HepG2 (cell line): ENCODE data around the gene ATP5PF. TPM values are rescaled to one million over a fixed set of nuclear protein-coding genes. Genes with fewer than 3 reads are reported as not detected.

Experiments
- MTF1 ChIP-seq: sonication (generic); formaldehyde crosslinking; IDR thresholded peaks from 2 replicates; pipeline ENCODE4 v1.5.0; 2020; ENCODE audit warnings: missing genetic modification reagents
- NR3C1 ChIP-seq: sonication (generic); formaldehyde crosslinking; IDR thresholded peaks from 2 replicates; pipeline ENCODE4 v1.4.0; 2020; ENCODE audit warnings: missing genetic modification reagents
- PTBP1 ChIP-seq: fragments of 200-400 bp; formaldehyde crosslinking; IDR thresholded peaks from 2 replicates; pipeline ENCODE4 v1.6.1; 2018; ENCODE audit warnings: low read length, low read depth; ENCODE audit not compliant: poor library complexity, severe bottlenecking
- STAT5B ChIP-seq: sonication (generic); formaldehyde crosslinking; IDR thresholded peaks from 2 replicates; pipeline ENCODE4 v1.4.0; 2020; ENCODE audit warnings: missing genetic modification reagents
- ZFP41 ChIP-seq: sonication (generic); formaldehyde crosslinking; IDR thresholded peaks from 2 replicates; pipeline ENCODE4 v1.4.0; 2020; ENCODE audit warnings: mild to moderate bottlenecking, missing genetic modification reagents, borderline replicate concordance
- ZNF816 ChIP-seq: sonication (generic); formaldehyde crosslinking; IDR thresholded peaks from 2 replicates; pipeline ENCODE4 v1.8.0; 2022; ENCODE audit warnings: missing genetic modification reagents, mild to moderate bottlenecking, borderline replicate concordance
- ZSCAN29 ChIP-seq: sonication (generic); formaldehyde crosslinking; conservative IDR thresholded peaks from 2 replicates; pipeline ENCODE4 v1.4.0; 2020; ENCODE audit warnings: mild to moderate bottlenecking, missing genetic modification reagents
- polyA plus RNA-seq, 8 experiments: library from polyadenylated mRNA; depleted of rRNA in 3 of 8; stranded (reverse) in 7 of 8; unstranded in 1 of 8; fragments of >200 nt; fragmentation: Illumina TruSeq in 4 of 8; extraction: Trizol in 4 of 8; gene quantifications; 2 replicates each; pipeline versions ENCODE4 v1.2.1 to v1.2.3, GENCODE V29; 2011 to 2016; ENCODE audit warnings: low read depth in 4 of 8, missing spikeins in 1 of 8, mixed read lengths in 1 of 8; ENCODE audit not compliant: insufficient read depth in 1 of 8
- total RNA-seq, 5 experiments: library from RNA; depleted of rRNA; stranded (reverse); fragments of >200 nt; fragmentation: Illumina TruSeq; extraction: Trizol; gene quantifications; 2 replicates each; pipeline ENCODE4 v1.2.3, GENCODE V29; 2016; ENCODE audit warnings: low read depth in 1 of 5
- TF ChIP-seq, protein P1 (sequence below): conservative IDR thresholded peaks from 2 replicates; pipeline ENCODE4 v1.6.1; 2018; ENCODE audit warnings: missing genetic modification reagents
- TF ChIP-seq, protein P2 (sequence below): sonication (generic); formaldehyde crosslinking; IDR thresholded peaks from 2 replicates; pipeline ENCODE4 v1.9.0; 2021; ENCODE audit warnings: mild to moderate bottlenecking, missing genetic modification reagents
- TF ChIP-seq, protein P3 (sequence below): sonication (generic); formaldehyde crosslinking; IDR thresholded peaks from 2 replicates; pipeline ENCODE4 v1.4.0; 2020; ENCODE audit warnings: mild to moderate bottlenecking, missing genetic modification reagents
- TF ChIP-seq, protein P4 (sequence below): sonication (generic); formaldehyde crosslinking; IDR thresholded peaks from 2 replicates; pipeline ENCODE4 v1.8.0; 2022; ENCODE audit warnings: mild to moderate bottlenecking, missing genetic modification reagents, moderate library complexity
- TF ChIP-seq, protein P5 (sequence below): sonication (generic); formaldehyde crosslinking; IDR thresholded peaks from 2 replicates; pipeline ENCODE4 v1.9.0; 2021; ENCODE audit warnings: missing genetic modification reagents, mild to moderate bottlenecking, borderline replicate concordance

Gene ATP5PF
- total and polyA plus RNA-seq, 2 of the 13 experiments (the other 11 are each of a cell fraction or from before 2014, with no cell fraction given) = 131 to 157 TPM

DNA sequence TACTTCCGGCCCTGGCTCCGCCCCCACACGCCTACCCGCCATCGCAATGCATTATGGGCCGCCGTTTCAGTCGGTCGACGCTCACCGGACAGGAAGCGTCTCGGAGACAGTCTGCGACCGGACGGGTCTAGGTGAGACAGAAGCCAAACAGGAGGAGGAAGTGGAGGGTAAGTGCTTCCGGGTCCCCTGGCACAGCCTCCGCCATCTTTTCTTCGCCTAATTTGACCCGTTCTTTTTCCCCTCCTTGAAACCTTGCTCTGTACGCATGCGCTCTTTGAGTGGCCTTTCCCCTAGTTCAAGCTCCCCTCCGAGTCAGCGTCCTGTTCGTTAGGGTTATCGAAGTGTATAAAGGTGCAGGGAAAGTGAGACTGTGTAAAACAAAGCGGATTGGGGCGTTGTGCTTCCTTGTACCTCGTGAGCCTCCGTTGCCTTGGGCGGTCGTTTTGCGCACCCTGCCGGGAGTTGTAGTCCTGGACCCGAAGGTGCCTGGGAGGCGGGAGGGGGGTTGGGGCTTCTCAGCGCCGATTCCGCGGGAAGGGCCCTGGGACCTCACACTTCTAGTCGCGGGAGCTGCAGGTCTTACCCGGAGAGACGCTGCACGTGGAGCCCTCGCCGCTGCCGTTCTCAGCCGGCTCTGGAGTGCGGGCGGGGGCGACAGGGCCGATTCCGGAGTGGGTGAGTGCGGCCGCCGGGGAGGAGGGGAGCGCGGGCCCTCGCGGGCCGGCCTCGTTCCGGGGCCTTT, at the start of gene ATP5PF, which contains the start of gene GABPA (continued):
- TF ChIP-seq, protein P1, sequence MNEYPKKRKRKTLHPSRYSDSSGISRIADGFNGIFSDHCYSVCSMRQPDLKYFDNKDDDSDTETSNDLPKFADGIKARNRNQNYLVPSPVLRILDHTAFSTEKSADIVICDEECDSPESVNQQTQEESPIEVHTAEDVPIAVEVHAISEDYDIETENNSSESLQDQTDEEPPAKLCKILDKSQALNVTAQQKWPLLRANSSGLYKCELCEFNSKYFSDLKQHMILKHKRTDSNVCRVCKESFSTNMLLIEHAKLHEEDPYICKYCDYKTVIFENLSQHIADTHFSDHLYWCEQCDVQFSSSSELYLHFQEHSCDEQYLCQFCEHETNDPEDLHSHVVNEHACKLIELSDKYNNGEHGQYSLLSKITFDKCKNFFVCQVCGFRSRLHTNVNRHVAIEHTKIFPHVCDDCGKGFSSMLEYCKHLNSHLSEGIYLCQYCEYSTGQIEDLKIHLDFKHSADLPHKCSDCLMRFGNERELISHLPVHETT (CRISPR knock-in tag) = peak; percentile 100
- no peak for TF ChIP-seq NR3C1 (CRISPR knock-in tag)
- TF ChIP-seq ZNF816 (CRISPR knock-in tag) = no peak
- no peak for TF ChIP-seq STAT5B (CRISPR knock-in tag)
- TF ChIP-seq, protein P2, sequence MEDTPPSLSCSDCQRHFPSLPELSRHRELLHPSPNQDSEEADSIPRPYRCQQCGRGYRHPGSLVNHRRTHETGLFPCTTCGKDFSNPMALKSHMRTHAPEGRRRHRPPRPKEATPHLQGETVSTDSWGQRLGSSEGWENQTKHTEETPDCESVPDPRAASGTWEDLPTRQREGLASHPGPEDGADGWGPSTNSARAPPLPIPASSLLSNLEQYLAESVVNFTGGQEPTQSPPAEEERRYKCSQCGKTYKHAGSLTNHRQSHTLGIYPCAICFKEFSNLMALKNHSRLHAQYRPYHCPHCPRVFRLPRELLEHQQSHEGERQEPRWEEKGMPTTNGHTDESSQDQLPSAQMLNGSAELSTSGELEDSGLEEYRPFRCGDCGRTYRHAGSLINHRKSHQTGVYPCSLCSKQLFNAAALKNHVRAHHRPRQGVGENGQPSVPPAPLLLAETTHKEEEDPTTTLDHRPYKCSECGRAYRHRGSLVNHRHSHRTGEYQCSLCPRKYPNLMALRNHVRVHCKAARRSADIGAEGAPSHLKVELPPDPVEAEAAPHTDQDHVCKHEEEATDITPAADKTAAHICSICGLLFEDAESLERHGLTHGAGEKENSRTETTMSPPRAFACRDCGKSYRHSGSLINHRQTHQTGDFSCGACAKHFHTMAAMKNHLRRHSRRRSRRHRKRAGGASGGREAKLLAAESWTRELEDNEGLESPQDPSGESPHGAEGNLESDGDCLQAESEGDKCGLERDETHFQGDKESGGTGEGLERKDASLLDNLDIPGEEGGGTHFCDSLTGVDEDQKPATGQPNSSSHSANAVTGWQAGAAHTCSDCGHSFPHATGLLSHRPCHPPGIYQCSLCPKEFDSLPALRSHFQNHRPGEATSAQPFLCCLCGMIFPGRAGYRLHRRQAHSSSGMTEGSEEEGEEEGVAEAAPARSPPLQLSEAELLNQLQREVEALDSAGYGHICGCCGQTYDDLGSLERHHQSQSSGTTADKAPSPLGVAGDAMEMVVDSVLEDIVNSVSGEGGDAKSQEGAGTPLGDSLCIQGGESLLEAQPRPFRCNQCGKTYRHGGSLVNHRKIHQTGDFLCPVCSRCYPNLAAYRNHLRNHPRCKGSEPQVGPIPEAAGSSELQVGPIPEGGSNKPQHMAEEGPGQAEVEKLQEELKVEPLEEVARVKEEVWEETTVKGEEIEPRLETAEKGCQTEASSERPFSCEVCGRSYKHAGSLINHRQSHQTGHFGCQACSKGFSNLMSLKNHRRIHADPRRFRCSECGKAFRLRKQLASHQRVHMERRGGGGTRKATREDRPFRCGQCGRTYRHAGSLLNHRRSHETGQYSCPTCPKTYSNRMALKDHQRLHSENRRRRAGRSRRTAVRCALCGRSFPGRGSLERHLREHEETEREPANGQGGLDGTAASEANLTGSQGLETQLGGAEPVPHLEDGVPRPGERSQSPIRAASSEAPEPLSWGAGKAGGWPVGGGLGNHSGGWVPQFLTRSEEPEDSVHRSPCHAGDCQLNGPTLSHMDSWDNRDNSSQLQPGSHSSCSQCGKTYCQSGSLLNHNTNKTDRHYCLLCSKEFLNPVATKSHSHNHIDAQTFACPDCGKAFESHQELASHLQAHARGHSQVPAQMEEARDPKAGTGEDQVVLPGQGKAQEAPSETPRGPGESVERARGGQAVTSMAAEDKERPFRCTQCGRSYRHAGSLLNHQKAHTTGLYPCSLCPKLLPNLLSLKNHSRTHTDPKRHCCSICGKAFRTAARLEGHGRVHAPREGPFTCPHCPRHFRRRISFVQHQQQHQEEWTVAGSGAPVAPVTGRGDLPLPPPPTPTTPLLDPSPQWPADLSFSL (CRISPR knock-in tag) = no peak
- TF ChIP-seq MTF1 (CRISPR knock-in tag) = no peak
- peak; percentile 35; the same call in 1 of the 2 replicates for TF ChIP-seq ZSCAN29 (CRISPR knock-in tag)
- TF ChIP-seq PTBP1 = no peak
- TF ChIP-seq, protein P3, sequence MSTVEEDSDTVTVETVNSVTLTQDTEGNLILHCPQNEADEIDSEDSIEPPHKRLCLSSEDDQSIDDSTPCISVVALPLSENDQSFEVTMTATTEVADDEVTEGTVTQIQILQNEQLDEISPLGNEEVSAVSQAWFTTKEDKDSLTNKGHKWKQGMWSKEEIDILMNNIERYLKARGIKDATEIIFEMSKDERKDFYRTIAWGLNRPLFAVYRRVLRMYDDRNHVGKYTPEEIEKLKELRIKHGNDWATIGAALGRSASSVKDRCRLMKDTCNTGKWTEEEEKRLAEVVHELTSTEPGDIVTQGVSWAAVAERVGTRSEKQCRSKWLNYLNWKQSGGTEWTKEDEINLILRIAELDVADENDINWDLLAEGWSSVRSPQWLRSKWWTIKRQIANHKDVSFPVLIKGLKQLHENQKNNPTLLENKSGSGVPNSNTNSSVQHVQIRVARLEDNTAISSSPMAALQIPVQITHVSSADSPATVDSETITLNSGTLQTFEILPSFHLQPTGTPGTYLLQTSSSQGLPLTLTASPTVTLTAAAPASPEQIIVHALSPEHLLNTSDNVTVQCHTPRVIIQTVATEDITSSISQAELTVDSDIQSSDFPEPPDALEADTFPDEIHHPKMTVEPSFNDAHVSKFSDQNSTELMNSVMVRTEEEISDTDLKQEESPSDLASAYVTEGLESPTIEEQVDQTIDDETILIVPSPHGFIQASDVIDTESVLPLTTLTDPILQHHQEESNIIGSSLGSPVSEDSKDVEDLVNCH (CRISPR knock-in tag) = 0 out of 2 replicates have a peak, but pooled peaks have one; percentile 59
- TF ChIP-seq, protein P4, sequence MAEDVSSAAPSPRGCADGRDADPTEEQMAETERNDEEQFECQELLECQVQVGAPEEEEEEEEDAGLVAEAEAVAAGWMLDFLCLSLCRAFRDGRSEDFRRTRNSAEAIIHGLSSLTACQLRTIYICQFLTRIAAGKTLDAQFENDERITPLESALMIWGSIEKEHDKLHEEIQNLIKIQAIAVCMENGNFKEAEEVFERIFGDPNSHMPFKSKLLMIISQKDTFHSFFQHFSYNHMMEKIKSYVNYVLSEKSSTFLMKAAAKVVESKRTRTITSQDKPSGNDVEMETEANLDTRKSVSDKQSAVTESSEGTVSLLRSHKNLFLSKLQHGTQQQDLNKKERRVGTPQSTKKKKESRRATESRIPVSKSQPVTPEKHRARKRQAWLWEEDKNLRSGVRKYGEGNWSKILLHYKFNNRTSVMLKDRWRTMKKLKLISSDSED (CRISPR knock-in tag) = no peak
- 0 out of 2 replicates have a peak, but pooled peaks have one; percentile 53 for TF ChIP-seq ZFP41 (CRISPR knock-in tag)
- TF ChIP-seq, protein P5, sequence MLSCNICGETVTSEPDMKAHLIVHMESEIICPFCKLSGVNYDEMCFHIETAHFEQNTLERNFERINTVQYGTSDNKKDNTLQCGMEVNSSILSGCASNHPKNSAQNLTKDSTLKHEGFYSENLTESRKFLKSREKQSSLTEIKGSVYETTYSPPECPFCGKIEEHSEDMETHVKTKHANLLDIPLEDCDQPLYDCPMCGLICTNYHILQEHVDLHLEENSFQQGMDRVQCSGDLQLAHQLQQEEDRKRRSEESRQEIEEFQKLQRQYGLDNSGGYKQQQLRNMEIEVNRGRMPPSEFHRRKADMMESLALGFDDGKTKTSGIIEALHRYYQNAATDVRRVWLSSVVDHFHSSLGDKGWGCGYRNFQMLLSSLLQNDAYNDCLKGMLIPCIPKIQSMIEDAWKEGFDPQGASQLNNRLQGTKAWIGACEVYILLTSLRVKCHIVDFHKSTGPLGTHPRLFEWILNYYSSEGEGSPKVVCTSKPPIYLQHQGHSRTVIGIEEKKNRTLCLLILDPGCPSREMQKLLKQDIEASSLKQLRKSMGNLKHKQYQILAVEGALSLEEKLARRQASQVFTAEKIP (CRISPR knock-in tag) = no peak
